Measurements from ENCODE around the gene CDK14.

GRCh38 chr7:90621125-90621746 lies 25.1 kb downstream of the CDK14 start:
- TF ChIP-seq CTCF (IDR thresholded peaks at IDR 0.05) (no peak), EZH2phosphoT487 (IDR thresholded peaks at IDR 0.05) (no peak)
